Gastrocnemius medialis (tissue), 4 donors: Measurements from ENCODE around the gene RPL29.

Experiments used
- POLR2A ChIP-seq, 2 donors: fragments of 450-650 bp; IDR thresholded peaks; one replicate each; pipeline ENCODE4 v1.6.1; 2017; ENCODE audit warnings: antibody characterized with exemption in 2 of 2, mild to moderate bottlenecking in 2 of 2, moderate library complexity in 2 of 2
- TF ChIP-seq, protein P1 (sequence below), 5 experiments: fragments of 450-650 bp in 3 of 5; fragments of 200-600 bp in 2 of 5; sonication (generic) in 2 of 5; IDR thresholded peaks in 4 of 5; conservative IDR thresholded peaks in 1 of 5; 1 replicate in 4 of 5; 2 replicates in 1 of 5; pipeline ENCODE4 v1.5.1; 2016 to 2019; ENCODE audit warnings: antibody characterized with exemption in 5 of 5, mild to moderate bottlenecking in 3 of 5, moderate library complexity in 3 of 5

DNA sequence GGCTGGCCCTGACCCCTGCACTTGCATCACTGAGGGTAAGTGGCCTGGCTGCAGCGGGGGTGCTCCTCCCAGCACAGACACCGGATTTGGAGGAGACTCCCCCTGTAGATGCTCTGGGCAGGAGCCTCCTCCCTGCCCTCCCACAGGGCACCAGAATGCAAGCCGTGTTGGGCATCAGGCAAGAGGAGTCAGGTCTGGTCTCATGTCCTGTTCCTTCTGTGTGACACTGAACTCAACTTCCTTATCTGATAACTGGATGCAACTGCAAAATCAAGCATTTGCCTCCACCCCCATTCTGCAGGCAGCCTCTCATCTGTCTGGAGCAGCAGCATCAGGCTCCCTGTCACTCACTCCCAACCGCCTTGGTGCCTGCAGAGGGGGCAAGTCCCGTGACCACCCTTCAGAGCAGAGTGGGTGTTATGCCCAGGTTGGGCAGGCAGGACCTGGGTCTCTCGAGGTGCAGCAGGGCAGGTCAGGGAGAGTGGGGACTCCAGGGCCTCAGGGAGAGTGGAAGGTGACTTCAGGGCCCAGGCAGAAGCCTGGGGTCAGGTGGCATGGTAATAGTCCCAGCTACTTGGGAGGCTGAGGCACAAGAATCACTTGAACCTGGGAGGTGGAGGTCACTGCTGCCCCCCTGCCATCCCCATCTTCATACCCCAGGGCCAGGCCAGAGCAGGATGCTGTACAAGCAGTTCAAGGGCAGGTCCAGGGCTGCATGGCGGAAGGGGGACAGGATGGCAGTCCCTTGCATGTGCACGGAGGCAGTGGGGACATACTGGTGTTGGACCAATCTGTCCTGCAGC, 10.5 kb upstream of the RPL29 start:
- TF ChIP-seq, protein P1, sequence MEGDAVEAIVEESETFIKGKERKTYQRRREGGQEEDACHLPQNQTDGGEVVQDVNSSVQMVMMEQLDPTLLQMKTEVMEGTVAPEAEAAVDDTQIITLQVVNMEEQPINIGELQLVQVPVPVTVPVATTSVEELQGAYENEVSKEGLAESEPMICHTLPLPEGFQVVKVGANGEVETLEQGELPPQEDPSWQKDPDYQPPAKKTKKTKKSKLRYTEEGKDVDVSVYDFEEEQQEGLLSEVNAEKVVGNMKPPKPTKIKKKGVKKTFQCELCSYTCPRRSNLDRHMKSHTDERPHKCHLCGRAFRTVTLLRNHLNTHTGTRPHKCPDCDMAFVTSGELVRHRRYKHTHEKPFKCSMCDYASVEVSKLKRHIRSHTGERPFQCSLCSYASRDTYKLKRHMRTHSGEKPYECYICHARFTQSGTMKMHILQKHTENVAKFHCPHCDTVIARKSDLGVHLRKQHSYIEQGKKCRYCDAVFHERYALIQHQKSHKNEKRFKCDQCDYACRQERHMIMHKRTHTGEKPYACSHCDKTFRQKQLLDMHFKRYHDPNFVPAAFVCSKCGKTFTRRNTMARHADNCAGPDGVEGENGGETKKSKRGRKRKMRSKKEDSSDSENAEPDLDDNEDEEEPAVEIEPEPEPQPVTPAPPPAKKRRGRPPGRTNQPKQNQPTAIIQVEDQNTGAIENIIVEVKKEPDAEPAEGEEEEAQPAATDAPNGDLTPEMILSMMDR (IDR thresholded peaks at IDR 0.05 in 4 of 5, conservative IDR thresholded peaks at IDR 0.05 in 1 of 5) = no peak
- no peak for TF ChIP-seq POLR2A (IDR thresholded peaks at IDR 0.05)
